C4-2B (cell line): Measurements from ENCODE around the gene A4GALT.
"Not testable (repeated sequence)": the region's sequence is repeated elsewhere in the genome, so short reads cannot be mapped to it uniquely, and the experiment has no call there.

ENCODE experiments used
- H3K27ac ChIP-seq: fragments of 450-650 bp; 2 replicates; pipeline ENCODE4 v1.5.1; 2017
- ZFX ChIP-seq: fragments of 450-650 bp; IDR thresholded peaks from 2 replicates; pipeline ENCODE4 v1.6.1; 2017
- TF ChIP-seq, protein P1 (sequence below): fragments of 450-650 bp; conservative IDR thresholded peaks from 2 replicates; pipeline ENCODE4 v1.5.1; 2017; ENCODE audit warnings: mild to moderate bottlenecking

Gene A4GALT

DNA sequence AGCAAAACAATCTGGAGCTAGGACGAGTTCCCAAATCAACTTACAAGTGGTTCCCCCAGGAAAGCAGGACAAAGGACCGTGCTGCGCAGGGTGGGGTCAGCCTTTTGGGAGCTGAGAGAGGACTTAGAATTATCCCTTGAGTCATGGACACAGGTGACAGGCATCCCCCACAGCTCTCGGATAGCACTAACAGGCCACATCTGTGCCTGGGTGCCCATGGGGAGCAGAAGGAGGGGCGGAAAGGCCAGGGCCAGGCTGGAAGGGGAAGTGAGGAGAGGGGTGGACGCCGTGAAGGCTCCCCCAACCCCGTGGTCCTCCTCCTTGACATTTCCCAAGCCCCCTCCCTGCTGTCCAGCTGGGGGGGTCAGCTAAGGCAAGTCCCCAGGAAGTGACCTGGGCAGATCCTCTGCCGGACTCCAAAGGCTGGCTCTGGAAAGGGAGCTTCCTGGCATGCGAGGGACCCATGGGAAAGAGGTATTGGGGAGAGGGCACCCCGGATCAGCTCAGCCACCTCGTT is 31.6 kb upstream of the A4GALT start:
- TF ChIP-seq, protein P1, sequence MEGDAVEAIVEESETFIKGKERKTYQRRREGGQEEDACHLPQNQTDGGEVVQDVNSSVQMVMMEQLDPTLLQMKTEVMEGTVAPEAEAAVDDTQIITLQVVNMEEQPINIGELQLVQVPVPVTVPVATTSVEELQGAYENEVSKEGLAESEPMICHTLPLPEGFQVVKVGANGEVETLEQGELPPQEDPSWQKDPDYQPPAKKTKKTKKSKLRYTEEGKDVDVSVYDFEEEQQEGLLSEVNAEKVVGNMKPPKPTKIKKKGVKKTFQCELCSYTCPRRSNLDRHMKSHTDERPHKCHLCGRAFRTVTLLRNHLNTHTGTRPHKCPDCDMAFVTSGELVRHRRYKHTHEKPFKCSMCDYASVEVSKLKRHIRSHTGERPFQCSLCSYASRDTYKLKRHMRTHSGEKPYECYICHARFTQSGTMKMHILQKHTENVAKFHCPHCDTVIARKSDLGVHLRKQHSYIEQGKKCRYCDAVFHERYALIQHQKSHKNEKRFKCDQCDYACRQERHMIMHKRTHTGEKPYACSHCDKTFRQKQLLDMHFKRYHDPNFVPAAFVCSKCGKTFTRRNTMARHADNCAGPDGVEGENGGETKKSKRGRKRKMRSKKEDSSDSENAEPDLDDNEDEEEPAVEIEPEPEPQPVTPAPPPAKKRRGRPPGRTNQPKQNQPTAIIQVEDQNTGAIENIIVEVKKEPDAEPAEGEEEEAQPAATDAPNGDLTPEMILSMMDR = no peak
- TF ChIP-seq ZFX = no peak
- no peak overlapping the region for H3K27ac ChIP-seq

DNA sequence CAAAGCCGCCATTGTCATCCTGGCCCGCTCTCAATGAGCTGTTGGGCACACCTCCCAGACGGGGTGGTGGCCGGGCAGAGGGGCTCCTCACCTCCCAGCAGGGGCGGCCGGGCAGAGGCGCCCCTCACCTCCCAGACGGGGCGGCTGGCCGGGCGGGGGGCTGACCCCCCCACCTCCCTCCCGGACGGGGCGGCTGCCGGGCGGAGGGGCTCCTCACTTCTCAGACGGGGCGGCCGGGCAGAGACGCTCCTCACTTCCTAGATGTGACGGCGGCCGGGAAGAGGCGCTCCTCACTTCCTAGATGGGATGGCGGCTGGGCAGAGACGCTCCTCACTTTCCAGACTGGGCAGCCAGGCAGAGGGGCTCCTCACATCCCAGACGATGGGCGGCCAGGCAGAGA is 29.8 kb upstream of the A4GALT start:
- H3K27ac ChIP-seq = not testable (repeated sequence)

DNA sequence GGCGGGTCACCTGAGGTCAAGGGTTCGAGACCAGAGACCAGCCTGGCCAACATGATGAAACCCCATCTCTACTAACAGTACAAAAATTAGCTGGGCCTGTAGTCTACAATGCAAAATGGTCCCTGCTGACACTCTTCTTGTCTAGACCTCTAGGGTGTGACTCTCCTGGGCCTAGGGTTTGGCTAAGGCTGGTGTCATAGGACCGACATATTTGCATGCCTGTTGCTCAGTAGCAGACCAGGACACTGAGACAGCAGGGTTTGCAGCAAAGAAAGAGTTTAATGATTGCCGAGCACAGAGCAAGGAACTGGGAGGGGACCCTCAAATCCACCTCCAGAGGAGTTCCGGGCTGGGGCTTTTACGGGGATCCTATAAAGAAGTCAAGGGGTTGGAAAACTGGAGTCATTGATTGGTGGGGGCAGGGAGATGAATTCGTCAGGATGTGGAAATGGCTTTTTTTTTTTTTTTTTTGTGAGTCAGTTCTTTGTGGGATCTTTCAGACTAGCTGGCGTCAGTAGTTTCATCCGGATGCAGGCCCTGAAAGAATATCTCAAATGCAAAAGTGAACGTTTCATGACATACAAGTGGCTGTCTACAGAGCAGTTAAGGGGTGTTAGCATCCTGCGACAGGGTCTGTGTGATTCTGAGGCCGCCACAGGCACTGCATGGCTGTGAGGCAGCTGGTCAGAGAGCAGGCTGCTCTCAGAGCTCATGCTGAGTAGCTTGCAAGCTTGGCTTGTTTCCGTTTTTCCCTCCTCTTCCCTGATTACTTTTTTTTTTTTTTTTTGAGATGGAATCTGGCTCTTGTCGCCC is 27.2 kb upstream of the A4GALT start:
- TF ChIP-seq, protein P1 = no peak
- no peak for TF ChIP-seq ZFX
- no peak overlapping the region for H3K27ac ChIP-seq

DNA sequence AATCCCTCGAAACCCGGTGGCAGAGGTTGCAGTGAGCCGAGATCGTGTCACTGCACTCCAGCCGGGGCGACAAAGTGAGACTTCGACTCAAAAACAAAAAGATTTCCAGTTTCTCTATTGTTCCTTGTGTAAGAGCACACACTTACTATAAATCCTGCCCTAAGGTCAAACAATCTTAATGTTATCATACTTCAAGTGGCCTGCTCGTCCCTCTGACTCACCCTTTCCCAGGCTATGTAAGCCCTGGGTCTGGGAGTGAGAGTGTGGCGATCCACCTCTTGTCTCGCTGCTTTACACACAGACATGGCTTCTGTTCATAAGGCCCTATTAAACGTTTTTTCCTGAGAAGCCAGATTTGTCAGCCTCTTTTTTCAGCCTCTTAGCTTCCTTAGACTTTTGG is 24.4 kb upstream of the A4GALT start:
- no peak overlapping the region for H3K27ac ChIP-seq
- TF ChIP-seq, protein P1 = no peak
- TF ChIP-seq ZFX = no peak

DNA sequence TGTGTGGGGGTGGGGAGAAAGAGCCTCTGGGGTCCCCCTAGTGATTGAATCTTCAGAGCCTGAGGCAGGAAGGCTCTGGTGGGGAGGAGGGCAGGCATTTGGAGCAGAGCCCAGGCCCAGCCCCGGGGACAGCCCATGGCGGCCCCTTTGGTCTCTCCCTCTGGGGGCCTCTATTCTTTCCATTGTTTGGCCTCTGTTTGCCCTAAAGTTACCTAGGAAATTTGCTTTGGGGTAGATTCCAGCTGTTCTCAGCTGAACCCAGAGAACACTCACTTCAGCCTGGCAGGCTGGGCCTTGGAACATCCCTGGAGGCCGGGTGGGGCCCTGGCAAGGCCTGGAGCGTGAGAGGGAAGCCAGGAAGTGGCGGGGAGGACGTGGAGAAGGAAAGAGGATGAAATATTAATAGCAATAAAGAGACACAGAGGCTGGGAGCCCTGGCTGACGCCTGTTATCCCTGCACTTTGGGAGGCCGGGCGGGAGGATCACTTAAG is 22.9 kb upstream of the A4GALT start:
- H3K27ac ChIP-seq = no peak overlapping the region
- TF ChIP-seq ZFX = no peak
- TF ChIP-seq, protein P1 = no peak

DNA sequence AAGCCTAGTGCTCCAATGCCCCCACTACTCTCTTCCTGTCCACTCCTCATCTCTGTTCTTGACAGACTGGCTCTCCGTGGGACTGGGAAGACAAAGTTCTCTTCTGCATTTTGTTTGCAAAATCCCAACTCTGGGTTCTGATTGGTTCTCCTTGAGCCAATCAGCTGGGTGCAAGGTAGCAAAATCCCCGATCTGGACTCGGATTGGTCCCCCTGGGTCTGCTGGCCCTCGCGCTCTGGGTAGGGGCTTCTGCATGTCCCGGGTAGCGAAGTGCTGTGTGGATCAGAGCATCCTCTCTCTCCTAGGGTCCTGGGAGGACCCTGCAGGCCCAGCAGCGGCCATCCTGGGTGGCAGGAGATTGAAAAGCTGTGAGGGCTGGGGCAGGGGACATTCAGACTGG is 22.3 kb upstream of the A4GALT start:
- TF ChIP-seq, protein P1 = no peak
- TF ChIP-seq ZFX = no peak
- H3K27ac ChIP-seq = no peak overlapping the region

DNA sequence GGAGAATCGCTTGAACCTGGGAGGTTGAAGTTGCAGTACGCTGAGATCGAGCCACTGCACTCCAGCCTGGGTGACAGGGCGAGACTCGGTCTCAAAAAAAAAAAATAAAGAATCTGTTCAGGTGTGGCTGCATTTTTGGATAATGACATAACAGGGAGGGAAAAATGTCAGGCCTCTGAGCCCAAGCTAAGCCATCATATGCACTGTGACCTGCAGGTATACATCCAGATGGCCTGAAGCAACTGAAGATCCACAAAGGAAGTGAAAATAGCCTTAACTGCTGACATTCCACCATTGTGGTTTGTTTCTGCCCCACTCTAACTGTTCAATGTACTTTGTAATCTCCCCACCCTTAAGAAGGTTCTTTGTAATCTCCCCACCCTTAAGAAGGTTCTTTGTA is 19.6 kb upstream of the A4GALT start:
- not testable (repeated sequence) for H3K27ac ChIP-seq

DNA sequence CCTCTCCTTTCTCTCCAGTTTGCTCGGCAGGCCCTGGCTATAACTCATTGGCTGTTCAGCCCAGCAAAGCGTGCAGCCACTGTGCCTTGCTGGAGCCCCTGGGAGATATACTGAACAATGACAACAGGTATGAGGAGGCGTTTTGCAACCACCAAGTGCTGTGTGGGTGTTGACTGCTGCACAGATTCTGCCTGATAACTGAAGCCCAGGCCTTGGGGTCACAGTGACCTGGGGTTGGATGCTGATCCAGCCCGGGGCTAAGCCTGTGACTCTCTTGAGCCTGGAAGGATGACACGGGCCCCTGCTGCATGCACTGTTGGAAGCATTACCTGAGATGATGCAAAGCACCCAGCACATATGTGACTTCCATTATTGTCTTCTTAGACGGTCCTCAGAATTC is 13.7 kb upstream of the A4GALT start:
- H3K27ac ChIP-seq = no peak overlapping the region
- TF ChIP-seq ZFX = no peak
- TF ChIP-seq, protein P1 = no peak

DNA sequence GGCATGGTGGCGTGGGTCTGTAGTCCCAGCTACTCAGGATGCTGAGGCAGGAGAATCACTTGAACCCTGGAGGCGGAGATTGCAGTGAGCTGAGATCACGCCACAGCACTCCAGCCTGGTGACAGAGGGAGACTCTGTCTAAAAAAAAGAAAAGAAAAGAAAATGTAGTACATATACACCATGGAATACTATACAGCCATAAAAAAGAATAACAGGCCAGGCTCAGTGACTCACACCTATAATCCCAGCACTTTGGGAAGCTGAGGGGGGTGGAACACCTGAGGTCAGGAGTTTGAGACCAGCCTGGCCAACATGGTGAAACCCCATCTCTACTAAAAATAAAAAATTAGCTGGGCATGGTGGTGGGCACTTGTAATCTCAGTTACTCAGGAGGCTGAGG is 12.7 kb upstream of the A4GALT start:
- not testable (repeated sequence) for H3K27ac ChIP-seq
